Endothelial cell of umbilical vein (primary cell): ENCODE data around the gene LCN6. TPM values are rescaled to one million over a fixed set of nuclear protein-coding genes. Genes with fewer than 3 reads are reported as not detected.

Experiments
- BruUV-seq: library from RNA; stranded (reverse); fragments of 400-500 nt; replicated peaks from 2 replicates; lab custom pipeline; 2021; lab: Mats Ljungman, UMichigan
- CTCF ChIA-PET: fragments of 300-600, 350-600 bp; sonication (Branson Sonifier 250); formaldehyde crosslinking; loops from one replicate; lab custom pipeline; 2021; ENCODE audit warnings: antibody characterized with exemption, inconsistent platforms; lab: Charles Lee
- POLR2A ChIA-PET: fragments of 300-600, 350-600 bp; sonication (Branson Sonifier 250); formaldehyde crosslinking; loops from one replicate; lab custom pipeline; 2021; ENCODE audit warnings: antibody characterized with exemption, inconsistent platforms; lab: Charles Lee
- DNase-seq: peaks from one replicate; pipeline ENCODE4 v3.0.0-alpha.2; 2011; ENCODE audit warnings: low read depth, low spot score
- FAIRE-seq: peaks from 2 replicates; lab custom pipeline; 2011; peaks lifted over from hg19 to GRCh38; lab: Jason Lieb, UNC
- H2AFZ ChIP-seq: 2 replicates; pipeline ENCODE4 v1.6.0; 2012; ENCODE audit warnings: low read depth, low read length, control low read depth, inconsistent platforms
- H3K27ac ChIP-seq: 2 replicates; pipeline ENCODE4 v1.5.1; 2011; ENCODE audit warnings: low read depth, mild to moderate bottlenecking, control low read depth, low read length, moderate library complexity; ENCODE audit not compliant: insufficient read depth
- H3K27me3 ChIP-seq, 2 experiments: 2 replicates each; pipeline versions ENCODE4 v1.6.0 to v1.6.1; 2011; ENCODE audit warnings: low read length in 2 of 2, mixed read lengths in 1 of 2; ENCODE audit not compliant: control insufficient read depth in 2 of 2, insufficient read depth in 2 of 2
- H3K36me3 ChIP-seq, 2 experiments: 2 replicates in 1 of 2; 3 replicates in 1 of 2; pipeline ENCODE4 v1.5.1; 2011; ENCODE audit warnings: low read length in 2 of 2, mild to moderate bottlenecking in 1 of 2, moderate library complexity in 1 of 2; ENCODE audit not compliant: control insufficient read depth in 2 of 2, insufficient read depth in 2 of 2; ENCODE audit errors: extremely low read depth in 1 of 2
- H3K4me1 ChIP-seq: 3 replicates; pipeline ENCODE4 v1.5.1; 2011; ENCODE audit warnings: mild to moderate bottlenecking, low read length; ENCODE audit not compliant: control insufficient read depth, insufficient read depth; ENCODE audit errors: extremely low read depth
- H3K4me2 ChIP-seq: 2 replicates; pipeline ENCODE4 v1.6.1; 2011; ENCODE audit warnings: low read length, control low read depth, mixed read lengths; ENCODE audit not compliant: insufficient read depth
- H3K4me3 ChIP-seq, 3 experiments: fragments of 200-600 bp in 1 of 3; sonication (generic), shearing (Covaris generic) in 1 of 3; replicated peaks in 1 of 3; 2 replicates each; pipeline ENCODE4 v1.5.1; 2011 to 2016; ENCODE audit warnings: control low read depth in 3 of 3, low read length in 3 of 3, mild to moderate bottlenecking in 2 of 3, inconsistent platforms in 1 of 3, low read depth in 1 of 3, moderate library complexity in 1 of 3; ENCODE audit not compliant: insufficient read depth in 1 of 3
- H3K79me2 ChIP-seq: 2 replicates; pipeline ENCODE4 v1.6.0; 2012; ENCODE audit warnings: low read length, inconsistent platforms; ENCODE audit not compliant: control insufficient read depth, insufficient read depth
- H3K9ac ChIP-seq: replicated peaks from 2 replicates; pipeline ENCODE3; 2011; ENCODE audit warnings: low read length, control low read depth; ENCODE audit not compliant: insufficient read depth; ENCODE audit errors: extremely low read depth
- H3K9me1 ChIP-seq: replicated peaks from 3 replicates; pipeline ENCODE4 v1.6.0; 2011; ENCODE audit warnings: mild to moderate bottlenecking, low read length; ENCODE audit not compliant: control insufficient read depth, insufficient read depth; ENCODE audit errors: extremely low read depth
- H3K9me3 ChIP-seq: replicated peaks from 2 replicates; pipeline ENCODE4 v1.5.1; 2012; ENCODE audit warnings: low read length, inconsistent platforms; ENCODE audit not compliant: control insufficient read depth, insufficient read depth
- H4K20me1 ChIP-seq: replicated peaks from 2 replicates; pipeline ENCODE3; 2011; ENCODE audit warnings: mild to moderate bottlenecking, low read length; ENCODE audit not compliant: control insufficient read depth, insufficient read depth; ENCODE audit errors: extremely low read depth
- CTCF ChIP-seq, 2 donors: IDR thresholded peaks; 1 replicate in 1 of 2; 2 replicates in 1 of 2; pipeline ENCODE4 v1.5.1; 2011; ENCODE audit warnings: low read length in 2 of 2, mild to moderate bottlenecking in 2 of 2, moderate library complexity in 2 of 2, control low read depth in 1 of 2, inconsistent platforms in 1 of 2, low read depth in 1 of 2; ENCODE audit not compliant: insufficient read depth in 1 of 2; ENCODE audit errors: extremely low read depth in 1 of 2
- EZH2 ChIP-seq: IDR thresholded peaks from 2 replicates; pipeline ENCODE4 v1.6.1; 2012; ENCODE audit warnings: borderline replicate concordance, low read depth, mild to moderate bottlenecking, moderate library complexity, low read length, inconsistent platforms; ENCODE audit not compliant: severe bottlenecking
- FOS ChIP-seq: IDR thresholded peaks from 2 replicates; pipeline ENCODE4 v1.6.1; 2011; ENCODE audit warnings: mild to moderate bottlenecking, low read length, moderate library complexity, borderline replicate concordance; ENCODE audit not compliant: insufficient read depth
- GATA2 ChIP-seq: IDR thresholded peaks from 2 replicates; pipeline ENCODE4 v1.7.0; 2011; ENCODE audit warnings: low read depth, mild to moderate bottlenecking, moderate library complexity, mixed read lengths, low read length; ENCODE audit not compliant: insufficient read length, insufficient read depth
- JUN ChIP-seq: IDR thresholded peaks from 2 replicates; pipeline ENCODE4 v1.6.1; 2011; ENCODE audit warnings: borderline replicate concordance, low read depth; ENCODE audit not compliant: insufficient read length, insufficient read depth
- MAX ChIP-seq: IDR thresholded peaks from 2 replicates; pipeline ENCODE4 v1.6.1; 2011; ENCODE audit not compliant: insufficient read depth, insufficient read length
- MYC ChIP-seq: IDR thresholded peaks from one replicate; pipeline ENCODE4 v1.6.1; 2011; ENCODE audit warnings: mild to moderate bottlenecking, low read depth, low read length
- POLR2A ChIP-seq: IDR thresholded peaks from 2 replicates; pipeline ENCODE4 v1.6.1; 2012; ENCODE audit warnings: low read depth, mild to moderate bottlenecking, control low read depth, low read length
- POLR2AphosphoS5 ChIP-seq: IDR thresholded peaks from 2 replicates; pipeline ENCODE4 v1.6.1; 2012; ENCODE audit warnings: low read depth, mild to moderate bottlenecking, control low read depth, low read length, moderate library complexity; ENCODE audit not compliant: insufficient read depth
- dilution Hi-C: fragments of 300-500 bp; cut with MboI; formaldehyde crosslinking; loops from one replicate; pipeline ENCODE4 v1.15.0; 2019; ENCODE audit warnings: low sequenced_read_pairs; ENCODE audit not compliant: extremely low pct_ligation_motif_present
- intact Hi-C: fragments of 100-400 bp; cut with micrococcal nuclease; formaldehyde crosslinking; loops from one replicate; pipeline ENCODE4 v1.10.0; 2022
- polyA plus RNA-seq, 4 experiments: library from polyadenylated mRNA; depleted of rRNA in 3 of 4; stranded (reverse) in 3 of 4; unstranded in 1 of 4; fragments of >200 nt; gene quantifications; 2 replicates each; pipeline versions ENCODE4 v1.2.1 to v1.2.3, GENCODE V29; 2011 to 2012; ENCODE audit warnings: missing spikeins in 1 of 4
- total RNA-seq: library from RNA; stranded (reverse); gene quantifications from 2 replicates; pipeline ENCODE4 v1.2.3, GENCODE V29; 2021

LCN6 gene
- total and polyA plus RNA-seq, 2 donors (not counting 3 experiments of a cell fraction or from before 2014, with no cell fraction given) = 0.17 TPM; not detected in 1

DNA sequence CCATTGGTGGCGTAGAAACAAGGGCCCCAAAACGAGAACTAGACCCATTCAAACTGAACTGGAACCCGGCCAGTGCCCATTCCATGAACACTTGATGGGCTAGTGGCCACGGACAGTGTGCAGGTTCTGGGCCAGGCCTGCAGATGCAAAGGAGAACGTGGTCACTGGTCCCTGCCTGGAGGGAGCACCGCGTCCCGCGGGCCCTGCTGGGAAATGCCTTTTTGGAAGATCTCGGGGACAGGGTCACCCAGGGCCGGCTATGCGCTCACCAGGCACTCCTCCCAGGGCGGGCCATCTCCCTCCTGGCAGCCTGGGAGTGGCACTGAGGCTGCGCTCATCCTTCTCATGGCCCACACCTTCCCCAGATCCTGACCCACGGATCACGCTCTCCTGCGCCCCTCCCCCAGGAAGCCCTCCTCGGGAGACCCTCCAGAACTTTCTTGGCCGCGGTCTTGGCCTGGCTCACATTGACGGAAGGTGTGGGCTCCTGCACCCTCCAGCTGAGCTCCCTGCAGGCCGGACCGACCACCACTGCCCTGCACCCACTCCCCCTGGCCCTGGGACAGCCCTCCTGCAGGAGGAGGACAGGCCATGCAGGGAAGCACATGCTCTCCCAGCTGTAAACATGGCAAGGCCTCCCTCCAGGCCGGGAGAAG is 38.7 kb downstream of the LCN6 start:
- no TSS peak for BruUV-seq
- CTCF ChIA-PET = no interaction called here
- Histone ChIP-seq H2AFZ (no peak overlapping the region), H3K9me3 (no peaks in the 10 kb centered on the region), H3K27me3 (no peaks in the 10 kb centered on the region), H3K79me2 (peaks cover 16% of the 10 kb centered on the region), H3K4me2 (no peak overlapping the region), H3K4me1 (peaks cover 13% of the 10 kb centered on the region), H3K4me3 (no peak overlapping the region), H4K20me1 (no peaks in the 10 kb centered on the region), H3K9me1 (no peaks in the 10 kb centered on the region), H3K9ac (no peak overlapping the region), H3K27ac (no peak overlapping the region), H3K36me3 (peaks cover 0 to 2% of the 10 kb centered on the region in 2 experiments)
- intact Hi-C loops = loop anchor here (5.0 kb wide), 3 partner anchors 37 to 227 kb away; partner anchors contain the start of gene SEC16A
- dilution Hi-C loops = no loop called here
- POLR2A ChIA-PET = no interaction called here
- TF ChIP-seq GATA2 = no peak
- no peak for TF ChIP-seq MAX
- TF ChIP-seq POLR2A = no peak
- TF ChIP-seq JUN = no peak
- TF ChIP-seq MYC = no peak
- TF ChIP-seq CTCF (IDR thresholded peaks at IDR 0.05; ENCODE audit: extremely low read depth in 1 of 2, insufficient read depth in 1 of 2, low read depth in 1 of 2, low read length in 2 of 2) = no peak
- TF ChIP-seq POLR2AphosphoS5 = no peak
- TF ChIP-seq EZH2 = no peak
- TF ChIP-seq FOS = no peak
- DNase-seq (no peak), FAIRE-seq (no peak)
